A673 (cell line): ENCODE data around the gene MGMT. TPM values are rescaled to one million over a fixed set of nuclear protein-coding genes. Genes with fewer than 3 reads are reported as not detected.

Experiments used
- BruUV-seq: library from RNA; stranded (reverse); fragments of 400-500 nt; replicated peaks from 2 replicates; lab custom pipeline; 2021; lab: Mats Ljungman, UMichigan
- CTCF ChIA-PET: fragments of 300-600 bp; sonication (Branson Sonifier 250); formaldehyde crosslinking; loops from one replicate; lab custom pipeline; 2022; ENCODE audit warnings: antibody characterized with exemption; lab: Charles Lee
- POLR2A ChIA-PET: fragments of 300-600 bp; sonication (Branson Sonifier 250); formaldehyde crosslinking; loops from one replicate; lab custom pipeline; 2022; ENCODE audit warnings: antibody characterized with exemption; ENCODE audit not compliant: low non-redundant PET; lab: Charles Lee
- DNase-seq: peaks from one replicate; pipeline ENCODE4 v3.0.0-alpha.2; 2015; ENCODE audit warnings: low spot score
- H3K27ac ChIP-seq: fragments of 200-600 bp; sonication (generic); 2 replicates; pipeline ENCODE4 v1.5.1; 2016; ENCODE audit warnings: mixed run types, low read depth, mild to moderate bottlenecking, mixed read lengths, antibody characterized with exemption, low read length; ENCODE audit not compliant: poor library complexity, severe bottlenecking
- H3K27me3 ChIP-seq: fragments of 200-600 bp; sonication (generic); replicated peaks from 2 replicates; pipeline ENCODE4 v1.6.1; 2017; ENCODE audit warnings: mixed run types, low read depth, mild to moderate bottlenecking, mixed read lengths, antibody characterized with exemption, low read length; ENCODE audit not compliant: insufficient read depth, poor library complexity
- H3K36me3 ChIP-seq: fragments of 200-600 bp; sonication (generic); 2 replicates; pipeline ENCODE4 v1.6.1; 2016; ENCODE audit warnings: mixed run types, mild to moderate bottlenecking, mixed read lengths, antibody characterized with exemption, low read length; ENCODE audit not compliant: insufficient read depth, poor library complexity, severe bottlenecking
- H3K4me1 ChIP-seq: fragments of 200-600 bp; sonication (generic); 2 replicates; pipeline ENCODE4 v1.6.1; 2017; ENCODE audit warnings: mixed run types, mild to moderate bottlenecking, mixed read lengths, antibody characterized with exemption, low read length; ENCODE audit not compliant: insufficient read depth, poor library complexity, severe bottlenecking
- H3K4me3 ChIP-seq: fragments of 200-600 bp; sonication (generic); 2 replicates; pipeline ENCODE4 v1.5.1; 2016; ENCODE audit warnings: low read depth, mixed run types, mild to moderate bottlenecking, mixed read lengths, low read length; ENCODE audit not compliant: poor library complexity, severe bottlenecking
- H3K9me3 ChIP-seq: fragments of 200-600 bp; sonication (generic); 2 replicates; pipeline ENCODE4 v1.6.1; 2016; ENCODE audit warnings: mixed run types, low read depth, mild to moderate bottlenecking, mixed read lengths, antibody characterized with exemption, low read length; ENCODE audit not compliant: poor library complexity, severe bottlenecking
- CTCF ChIP-seq: fragments of 300-800, 200-600 bp; sonication (generic); conservative IDR thresholded peaks from 2 replicates; pipeline ENCODE4 v1.5.1; 2017; ENCODE audit warnings: low read depth, mild to moderate bottlenecking, antibody characterized with exemption, low read length, moderate library complexity, mixed read lengths
- EZH2 ChIP-seq: fragments of 200-600 bp; sonication (generic); IDR thresholded peaks from 2 replicates; pipeline ENCODE4 v1.6.1; 2017; ENCODE audit warnings: borderline replicate concordance, low read depth, mild to moderate bottlenecking, mixed read lengths, antibody characterized with exemption, low read length; ENCODE audit not compliant: poor library complexity, severe bottlenecking
- intact Hi-C: fragments of 100-400 bp; cut with micrococcal nuclease; formaldehyde crosslinking; loops from one replicate; pipeline ENCODE4 v1.10.0; 2022; ENCODE audit not compliant: unreplicated experiment
- total RNA-seq: library from RNA; stranded (reverse); gene quantifications from 2 replicates; pipeline ENCODE4 v1.2.3, GENCODE V29; 2021

The MGMT gene
- total RNA-seq, 1 experiment from 2014 or later = 19.5 TPM

GRCh38 chr10:129637846-129638245 lies 170.8 kb downstream of the MGMT start:
- H3K9me3 ChIP-seq = peaks cover 11% of the 10 kb centered on the region
- H3K4me1 ChIP-seq = no peaks in the 10 kb centered on the region
- no peaks in the 10 kb centered on the region for H3K27me3 ChIP-seq
- no peak for TF ChIP-seq EZH2
- no peak for TF ChIP-seq CTCF
- no peaks in the 10 kb centered on the region for H3K36me3 ChIP-seq
- no TSS peak for BruUV-seq
- no peak for DNase-seq
- intact Hi-C loops = no loop called here
- no peak overlapping the region for H3K4me3 ChIP-seq
- no peak overlapping the region for H3K27ac ChIP-seq
- CTCF ChIA-PET = no interaction called here
- POLR2A ChIA-PET = no interaction called here

- BruUV-seq = no TSS peak
- intact Hi-C loops = no loop called here
Observed at GRCh38 chr10:129641351-129641750, 174.3 kb downstream of the MGMT start.

GRCh38 chr10:129641982-129642381 lies 174.9 kb downstream of the MGMT start:
- TF ChIP-seq CTCF = no peak
- no peak for TF ChIP-seq EZH2
- Histone ChIP-seq H3K4me3 (no peak overlapping the region), H3K27me3 (no peaks in the 10 kb centered on the region), H3K4me1 (no peaks in the 10 kb centered on the region), H3K36me3 (no peaks in the 10 kb centered on the region), H3K9me3 (no peaks in the 10 kb centered on the region), H3K27ac (no peak overlapping the region)
- CTCF ChIA-PET = no interaction called here
- POLR2A ChIA-PET = no interaction called here
- BruUV-seq = no TSS peak
- no peak for DNase-seq
- intact Hi-C loops = no loop called here

More at GRCh38 chr10:129641351-129641750, 174.3 kb downstream of the MGMT start:
- no peaks in the 10 kb centered on the region for H3K9me3 ChIP-seq
- TF ChIP-seq CTCF (no peak), EZH2 (no peak)
- CTCF ChIA-PET = no interaction called here
- no peak overlapping the region for H3K27ac ChIP-seq
- no peaks in the 10 kb centered on the region for H3K4me1 ChIP-seq
- POLR2A ChIA-PET = no interaction called here
- H3K36me3 ChIP-seq = no peaks in the 10 kb centered on the region
- H3K27me3 ChIP-seq = no peaks in the 10 kb centered on the region
- no peak for DNase-seq
- H3K4me3 ChIP-seq = no peak overlapping the region
